GM19452 (cell line): ENCODE results near the gene LAMA3.
"Not testable (repeated sequence)": the region's sequence is repeated elsewhere in the genome, so short reads cannot be mapped to it uniquely, and the experiment has no call there.

ENCODE experiments used
- ATAC-seq: cut with Tn5 transposase; IDR thresholded peaks from one replicate; pipeline ENCODE4 v1.9.1; 2021; ENCODE audit not compliant: unreplicated experiment

The LAMA3 gene

DNA sequence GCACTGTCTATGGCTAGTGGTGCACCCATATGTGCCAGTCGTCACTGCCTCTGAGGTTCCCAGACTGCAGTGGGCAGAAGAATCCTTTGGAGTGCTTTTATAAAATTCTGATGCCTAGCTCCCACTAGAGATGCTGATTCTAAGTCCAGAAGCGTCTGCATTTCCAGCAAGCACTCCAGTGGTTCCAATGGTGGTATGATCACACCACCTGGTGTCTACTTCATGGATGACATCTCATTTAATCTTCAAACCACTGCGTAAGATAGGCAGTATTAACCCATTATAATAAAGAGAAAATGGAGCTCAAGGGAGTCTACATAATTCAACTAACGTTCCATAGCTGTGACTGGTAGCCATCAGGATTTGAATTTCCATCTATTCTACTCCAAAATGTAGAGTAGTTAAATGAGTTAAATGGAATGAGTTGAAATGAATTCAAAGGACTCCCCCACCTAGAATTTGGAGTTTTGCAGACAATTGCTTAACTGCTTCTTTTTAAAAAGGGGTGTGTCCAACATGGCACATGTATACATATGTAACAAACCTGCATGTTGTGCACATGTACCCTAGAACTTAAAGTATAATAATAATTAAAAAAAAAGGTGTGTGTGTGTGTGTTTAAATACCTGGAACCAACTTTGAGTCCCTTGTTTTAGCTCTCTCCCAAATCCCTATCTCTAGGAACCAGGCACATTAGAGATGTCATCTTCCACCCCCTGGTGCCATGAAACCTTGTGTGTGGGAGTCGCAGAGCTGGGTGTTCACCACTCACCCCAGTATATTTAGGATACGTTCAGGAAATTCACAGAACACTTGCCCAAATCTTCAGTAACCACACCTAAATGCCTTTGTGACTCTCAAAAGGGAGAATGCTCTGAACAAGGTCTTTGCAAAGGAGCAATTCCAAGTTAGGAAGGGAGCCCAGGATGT, 14.1 kb downstream of the LAMA3 start:
- no peak for ATAC-seq

- no peak for ATAC-seq
Observed at GRCh38 chr18:23703987-23704384, 14.7 kb downstream of the LAMA3 start.

GRCh38 chr18:23704806-23705205, 15.6 kb downstream of the LAMA3 start:
- no peak for ATAC-seq

DNA sequence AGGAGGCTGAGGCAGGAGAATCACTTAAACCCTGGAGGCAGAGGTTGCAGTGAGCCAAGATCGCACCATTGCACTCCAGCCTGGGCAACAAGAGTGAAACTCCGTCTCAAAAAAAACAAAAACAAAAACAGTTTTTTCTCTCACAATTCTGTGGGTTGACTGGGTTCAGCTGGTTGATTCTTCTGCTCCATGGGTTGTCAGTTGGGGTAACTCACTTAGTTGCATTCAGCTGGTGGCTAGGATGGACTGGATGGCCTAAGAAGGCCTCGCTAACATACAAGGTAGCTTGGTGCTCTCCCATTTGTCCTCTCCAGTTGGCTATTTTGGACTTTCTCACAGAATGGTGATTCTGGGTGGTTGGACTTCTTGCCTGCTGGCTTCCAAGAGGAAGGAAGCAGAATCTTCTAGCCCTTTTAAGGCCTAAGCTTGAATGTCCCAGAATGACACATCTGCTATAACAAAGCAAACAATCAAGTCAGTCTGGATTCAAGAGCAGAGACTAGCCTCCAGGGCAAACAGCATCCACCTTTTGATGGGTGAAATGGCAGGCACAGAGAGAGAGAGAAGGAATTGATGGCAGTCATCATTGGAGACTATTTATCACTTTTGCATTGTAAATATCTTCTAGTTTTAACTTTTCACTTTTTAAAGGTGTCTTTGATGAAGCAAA, 17.9 kb downstream of the LAMA3 start:
- no peak for ATAC-seq

DNA sequence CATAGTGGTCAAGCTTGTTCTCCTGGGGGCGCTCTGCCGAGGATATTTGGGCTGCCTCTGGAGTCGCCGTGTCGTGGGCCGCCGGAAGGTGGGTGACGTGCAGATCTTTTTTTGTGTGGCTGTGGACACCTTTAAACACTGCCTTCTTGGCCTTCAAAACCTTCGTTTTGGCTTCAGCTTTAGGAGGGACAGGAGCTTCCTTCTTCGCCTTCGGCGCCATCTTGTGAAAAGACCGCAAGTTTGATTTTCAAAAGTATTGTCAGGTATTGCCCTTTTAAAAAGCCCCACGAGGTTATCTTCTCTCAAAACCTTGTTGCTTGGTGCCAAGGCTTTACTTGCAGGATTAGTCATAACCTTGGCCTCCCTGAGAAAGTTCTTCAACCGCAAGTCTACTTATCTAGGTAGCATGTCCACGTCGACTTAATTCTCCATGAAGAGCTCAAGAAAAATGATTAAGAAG, 20.8 kb downstream of the LAMA3 start:
- ATAC-seq, result no peak

- ATAC-seq, result no peak
Observed at GRCh38 chr18:23710946-23711345, 21.7 kb downstream of the LAMA3 start.

GRCh38 chr18:23711426-23711825, 22.2 kb downstream of the LAMA3 start:
- no peak for ATAC-seq

DNA sequence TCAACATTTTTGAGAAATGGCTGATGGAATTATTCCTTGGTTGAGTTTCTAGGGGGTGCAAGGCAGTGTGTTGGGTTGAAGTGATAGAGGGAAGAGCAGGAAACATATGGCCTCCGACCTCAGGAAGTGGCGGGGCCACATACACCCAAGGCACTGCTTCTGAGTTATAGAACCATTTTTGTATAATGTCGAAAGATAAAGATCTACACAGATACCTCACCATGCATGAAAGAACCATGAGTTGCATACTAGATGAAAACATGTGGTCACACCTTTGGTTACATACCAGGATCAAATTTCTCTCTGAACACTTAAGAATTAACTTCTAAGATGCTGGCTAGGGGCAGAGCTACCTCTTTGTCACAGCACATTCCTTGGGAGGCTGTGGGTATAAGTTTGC, 23.2 kb downstream of the LAMA3 start:
- no peak for ATAC-seq

DNA sequence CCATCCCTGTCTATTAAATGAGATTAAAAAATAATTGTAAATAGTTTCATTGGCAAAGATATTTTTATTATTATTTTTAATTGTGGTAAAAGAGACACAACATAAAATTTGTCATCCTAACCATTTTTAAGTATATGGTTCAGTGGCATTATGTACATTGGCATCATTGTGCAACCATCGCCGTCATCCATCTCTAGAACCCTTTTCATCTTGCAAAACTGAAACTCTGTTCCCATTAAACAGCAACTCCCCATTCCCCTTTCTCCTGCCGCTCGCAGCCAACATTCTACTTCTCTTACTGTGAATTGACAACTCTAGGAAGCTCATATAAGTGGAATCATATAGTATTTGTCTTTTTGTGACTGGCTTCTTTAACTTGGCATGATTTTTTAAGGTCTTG, 25.3 kb downstream of the LAMA3 start:
- no peak for ATAC-seq

- not testable (repeated sequence) for ATAC-seq
Observed at GRCh38 chr18:23716079-23716478, 26.8 kb downstream of the LAMA3 start.

- no peak for ATAC-seq
Observed at GRCh38 chr18:23716516-23716915, 27.3 kb downstream of the LAMA3 start.

GRCh38 chr18:23716966-23717365, 27.7 kb downstream of the LAMA3 start:
- ATAC-seq, result no peak

DNA sequence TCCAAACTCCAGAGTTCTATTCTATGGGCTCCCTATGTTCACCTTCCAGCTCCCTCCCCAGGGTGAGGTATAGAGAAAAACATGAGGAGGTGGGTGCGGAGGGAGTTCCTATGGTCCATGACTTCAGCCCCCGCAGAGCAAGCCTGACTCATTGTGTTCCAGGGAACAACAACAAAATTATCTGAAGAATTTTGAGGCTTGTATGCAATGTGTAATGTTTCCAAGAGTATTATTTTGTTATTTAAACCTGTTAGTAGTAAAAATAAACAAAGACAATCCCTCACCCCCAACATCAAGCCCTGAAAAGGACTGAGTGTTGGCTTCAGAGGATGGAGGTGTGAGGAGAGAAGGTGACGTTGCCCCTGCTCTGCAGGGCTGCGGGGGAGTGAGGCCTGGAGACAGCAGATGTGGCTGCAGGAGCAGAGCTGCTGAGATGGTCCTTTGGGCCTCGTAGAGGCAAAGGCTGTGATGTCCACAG, 29.0 kb downstream of the LAMA3 start:
- no peak for ATAC-seq

DNA sequence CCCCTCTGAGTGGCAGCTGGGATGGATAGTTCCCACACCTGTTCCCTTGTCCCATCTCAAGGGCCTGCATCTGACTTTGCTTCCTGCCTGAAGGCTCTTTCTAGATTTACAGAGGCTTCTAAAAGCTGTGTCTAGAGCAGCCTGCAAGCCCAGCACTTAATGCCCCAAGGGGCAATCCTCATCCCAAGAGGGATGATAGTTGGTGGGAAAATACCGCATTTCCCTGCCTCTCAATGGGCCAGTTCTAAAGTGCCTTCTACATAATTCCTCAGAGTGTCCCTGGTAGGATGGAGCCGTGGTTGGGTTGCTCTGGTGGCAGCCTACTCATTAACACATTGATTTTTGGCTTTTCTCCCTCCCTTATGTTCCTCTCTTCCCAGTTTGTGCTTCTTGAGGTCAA, 29.5 kb downstream of the LAMA3 start:
- ATAC-seq, result no peak

- no peak for ATAC-seq
Observed at GRCh38 chr18:23719634-23720201, 30.5 kb downstream of the LAMA3 start.

DNA sequence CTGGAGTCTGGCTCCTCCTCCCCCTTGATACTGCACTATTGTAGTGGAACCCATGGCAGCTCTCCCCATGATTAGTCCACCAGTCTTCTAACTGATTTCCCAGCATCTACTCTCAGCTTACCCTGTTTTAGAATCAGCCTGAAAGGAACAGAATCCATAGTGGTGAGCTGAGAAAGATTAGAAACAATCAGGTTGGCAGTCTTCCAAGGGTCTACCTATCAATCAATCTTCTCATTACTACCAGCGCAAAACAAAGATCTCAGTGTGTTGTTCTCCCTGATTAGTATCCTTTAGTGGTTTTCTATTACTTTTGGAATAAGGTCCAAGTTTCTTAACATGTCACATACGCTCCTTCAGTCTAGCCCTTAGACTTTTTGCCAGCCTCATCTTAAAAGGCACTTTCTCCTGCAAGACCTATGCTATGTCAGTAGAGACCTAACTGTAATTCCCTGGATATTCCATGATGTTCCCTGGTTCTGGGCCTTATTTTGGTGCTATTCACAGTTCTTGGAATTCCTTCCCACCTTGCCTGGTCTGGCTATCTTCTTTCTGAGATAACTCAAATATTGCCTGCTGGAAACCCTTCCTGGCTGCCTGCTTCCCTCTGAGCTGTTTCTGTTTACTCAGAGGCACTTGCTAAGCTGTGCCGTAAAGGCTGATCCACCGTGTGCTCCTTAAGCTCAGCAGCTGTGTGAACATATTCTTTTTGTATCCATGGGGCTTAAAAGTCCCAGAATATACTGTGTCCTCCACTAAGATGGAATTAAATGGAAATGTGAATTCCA, 32.6 kb downstream of the LAMA3 start:
- no peak for ATAC-seq

- no peak for ATAC-seq
Observed at GRCh38 chr18:23722646-23723045, 33.4 kb downstream of the LAMA3 start.

- no peak for ATAC-seq
Observed at GRCh38 chr18:23723121-23723520, 33.9 kb downstream of the LAMA3 start.

DNA sequence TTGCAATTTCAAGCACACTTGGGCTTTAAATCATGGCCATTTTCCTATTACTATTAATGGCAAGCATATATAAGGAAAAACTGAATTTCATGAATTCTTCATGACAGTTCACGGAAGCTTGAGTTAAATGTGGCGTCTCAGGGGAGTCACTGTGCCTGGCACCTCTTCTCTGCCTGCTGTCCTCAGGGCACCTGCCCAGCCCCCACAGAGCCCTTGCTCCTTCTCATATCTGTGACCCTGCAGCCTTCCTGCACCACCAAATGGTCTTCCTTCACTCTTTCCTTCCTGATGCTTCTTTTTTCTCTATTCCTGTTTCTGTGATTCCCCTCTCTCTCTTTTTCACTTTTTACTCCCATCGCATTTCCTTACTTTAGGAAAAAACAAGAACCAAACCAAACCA, 35.4 kb downstream of the LAMA3 start:
- ATAC-seq, result no peak

DNA sequence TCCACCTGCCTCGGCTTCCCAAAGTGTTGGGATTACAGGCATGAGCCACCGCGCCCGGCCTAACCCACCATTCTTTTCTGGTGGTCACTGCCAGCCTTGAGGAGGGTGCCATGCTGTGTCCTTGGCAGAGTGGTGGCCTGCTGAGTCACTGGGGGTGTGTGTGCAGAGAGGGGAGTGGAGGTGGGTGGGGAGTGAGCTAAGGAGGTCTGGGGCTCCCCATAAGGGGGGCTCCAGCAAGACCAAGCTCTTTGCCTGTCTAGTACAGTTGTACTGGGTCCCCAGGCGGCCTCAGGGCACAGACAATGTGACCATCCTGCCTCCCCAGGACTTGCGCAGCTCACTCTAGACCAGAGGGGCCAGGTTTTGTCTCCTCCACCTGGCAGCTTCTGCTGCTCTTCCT, 36.1 kb downstream of the LAMA3 start:
- ATAC-seq, result no peak
